ENCODE results near the gene BLMH.
"Not testable (repeated sequence)": the region's sequence is repeated elsewhere in the genome, so short reads cannot be mapped to it uniquely, and the experiment has no call there.

BLMH gene

GRCh38 chr17:30217746-30218245 is 73.9 kb downstream of the BLMH start:
- Histone ChIP-seq H3K4me1 (ENCODE audit: insufficient read depth, low read length) (no peaks in the 10 kb centered on the region), H3K36me3 (ENCODE audit: insufficient read depth, low read length) (no peaks in the 10 kb centered on the region), H3K9ac (ENCODE audit: low read depth, low read length) (no peak overlapping the region), H3K9me3 (ENCODE audit: insufficient read depth, low read depth, low read length) (no peaks in the 10 kb centered on the region), H3K4me3 (ENCODE audit: low read length) (no peak overlapping the region), H3K27ac (ENCODE audit: low read depth, low read length) (no peak overlapping the region), H3K27me3 (ENCODE audit: insufficient read depth, low read length) (no peaks in the 10 kb centered on the region)
- 93% methylated on average over 11 of the region's 11 CpGs for WGBS

DNA sequence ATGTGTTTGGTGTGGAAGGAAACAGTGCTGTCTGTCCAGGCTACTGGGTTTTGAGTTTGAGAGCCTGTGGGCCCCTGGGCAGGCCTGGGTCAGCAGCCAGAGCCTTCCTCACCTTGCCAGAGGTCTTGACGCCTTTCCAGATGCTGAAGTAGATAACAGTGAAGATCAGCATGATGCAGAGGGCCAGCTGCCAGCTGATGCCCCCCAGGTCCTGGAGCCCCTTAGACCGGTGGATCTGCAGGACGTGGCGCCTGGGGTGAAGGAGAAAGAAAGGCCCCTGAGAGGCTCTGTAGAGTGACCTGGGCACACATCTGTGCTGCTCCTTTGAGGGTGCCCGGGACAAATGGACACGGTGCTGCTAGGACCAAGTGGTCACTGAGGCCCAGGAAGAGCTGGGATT is 74.7 kb downstream of the BLMH start:
- 92% methylated on average over 6 of the region's 6 CpGs for WGBS

DNA sequence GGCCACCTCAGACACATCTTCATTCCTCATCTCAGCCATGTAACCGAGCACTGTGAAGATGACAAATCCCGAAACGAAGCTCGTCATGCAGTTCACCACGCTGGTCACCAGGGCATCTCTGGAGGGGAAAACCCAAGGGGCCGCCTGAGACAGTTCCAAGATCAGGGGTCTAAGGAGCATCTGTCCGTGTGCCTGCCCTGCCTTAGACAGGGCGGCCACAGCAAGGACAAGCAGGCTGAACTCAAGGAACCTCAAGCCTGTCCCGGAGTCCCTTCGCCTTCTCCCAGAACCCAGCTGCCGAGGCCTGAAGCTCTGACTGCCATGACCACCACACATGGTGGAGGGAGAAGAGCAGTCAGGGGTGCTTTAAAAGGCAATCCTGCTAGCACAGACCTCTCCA is 79.0 kb downstream of the BLMH start:
- H3K9me3 ChIP-seq (ENCODE audit: insufficient read depth, low read depth, low read length): no peaks in the 10 kb centered on the region
- no peak overlapping the region for H3K27ac ChIP-seq (ENCODE audit: low read depth, low read length)
- no peaks in the 10 kb centered on the region for H3K27me3 ChIP-seq (ENCODE audit: insufficient read depth, low read length)
- no peak overlapping the region for H3K9ac ChIP-seq (ENCODE audit: low read depth, low read length)
- H3K36me3 ChIP-seq (ENCODE audit: insufficient read depth, low read length): no peaks in the 10 kb centered on the region
- H3K4me1 ChIP-seq (ENCODE audit: insufficient read depth, low read length): no peaks in the 10 kb centered on the region
- no peak overlapping the region for H3K4me3 ChIP-seq (ENCODE audit: low read length)
- WGBS: 89% methylated on average over 11 of the region's 11 CpGs

More for the DNA sequence above, 74.7 kb downstream of the BLMH start:
- H3K27ac ChIP-seq (ENCODE audit: low read depth, low read length): no peak overlapping the region
- no peaks in the 10 kb centered on the region for H3K4me1 ChIP-seq (ENCODE audit: insufficient read depth, low read length)
- no peak overlapping the region for H3K4me3 ChIP-seq (ENCODE audit: low read length)
- H3K27me3 ChIP-seq (ENCODE audit: insufficient read depth, low read length): no peaks in the 10 kb centered on the region
- H3K9ac ChIP-seq (ENCODE audit: low read depth, low read length): no peak overlapping the region
- no peaks in the 10 kb centered on the region for H3K9me3 ChIP-seq (ENCODE audit: insufficient read depth, low read depth, low read length)
- no peaks in the 10 kb centered on the region for H3K36me3 ChIP-seq (ENCODE audit: insufficient read depth, low read length)

GRCh38 chr17:30211371-30211770 is 80.4 kb downstream of the BLMH start:
- no peaks in the 10 kb centered on the region for H3K36me3 ChIP-seq (ENCODE audit: insufficient read depth, low read length)
- H3K9me3 ChIP-seq (ENCODE audit: insufficient read depth, low read depth, low read length): no peaks in the 10 kb centered on the region
- no peak overlapping the region for H3K27ac ChIP-seq (ENCODE audit: low read depth, low read length)
- H3K9ac ChIP-seq (ENCODE audit: low read depth, low read length): no peak overlapping the region
- no peak overlapping the region for H3K4me3 ChIP-seq (ENCODE audit: low read length)
- H3K4me1 ChIP-seq (ENCODE audit: insufficient read depth, low read length): no peaks in the 10 kb centered on the region
- H3K27me3 ChIP-seq (ENCODE audit: insufficient read depth, low read length): no peaks in the 10 kb centered on the region
- 95% methylated on average over 6 of the region's 6 CpGs for WGBS

- H3K4me1 ChIP-seq (ENCODE audit: insufficient read depth, low read length): no peaks in the 10 kb centered on the region
- H3K36me3 ChIP-seq (ENCODE audit: insufficient read depth, low read length): no peaks in the 10 kb centered on the region
- WGBS: 95% methylated on average over 10 of the region's 10 CpGs
- H3K9ac ChIP-seq (ENCODE audit: low read depth, low read length): no peak overlapping the region
- H3K4me3 ChIP-seq (ENCODE audit: low read length): no peak overlapping the region
- H3K27me3 ChIP-seq (ENCODE audit: insufficient read depth, low read length): no peaks in the 10 kb centered on the region
- H3K9me3 ChIP-seq (ENCODE audit: insufficient read depth, low read depth, low read length): no peaks in the 10 kb centered on the region
- no peak overlapping the region for H3K27ac ChIP-seq (ENCODE audit: low read depth, low read length)
Measured at GRCh38 chr17:30210901-30211300, 80.8 kb downstream of the BLMH start.

- no peaks in the 10 kb centered on the region for H3K27me3 ChIP-seq (ENCODE audit: insufficient read depth, low read length)
- H3K9ac ChIP-seq (ENCODE audit: low read depth, low read length): no peak overlapping the region
- no peaks in the 10 kb centered on the region for H3K4me1 ChIP-seq (ENCODE audit: insufficient read depth, low read length)
- no peak overlapping the region for H3K27ac ChIP-seq (ENCODE audit: low read depth, low read length)
- H3K4me3 ChIP-seq (ENCODE audit: low read length): no peak overlapping the region
- H3K36me3 ChIP-seq (ENCODE audit: insufficient read depth, low read length): no peaks in the 10 kb centered on the region
- WGBS: 93% methylated on average over 11 of the region's 11 CpGs
- H3K9me3 ChIP-seq (ENCODE audit: insufficient read depth, low read depth, low read length): no peaks in the 10 kb centered on the region
Measured at GRCh38 chr17:30210366-30210765, 81.4 kb downstream of the BLMH start.

DNA sequence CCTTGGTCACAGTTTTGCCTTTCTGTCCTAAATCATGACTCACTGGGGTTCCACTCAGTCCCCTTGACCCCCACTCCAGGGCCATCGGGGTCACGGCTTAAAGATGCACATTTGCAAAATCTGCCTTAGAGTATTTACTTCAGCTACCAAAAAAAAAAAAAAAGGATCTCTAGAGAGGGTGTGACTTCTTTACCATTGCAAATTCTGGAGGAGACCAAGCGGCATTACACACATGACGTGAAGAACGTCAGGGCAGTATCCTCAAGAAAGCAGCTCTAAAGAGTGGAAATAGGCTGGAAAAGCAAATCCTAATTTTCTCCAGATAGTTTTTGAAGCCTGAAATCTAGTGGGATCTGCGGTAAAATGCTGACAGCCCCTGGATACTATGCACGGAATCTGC is 81.8 kb downstream of the BLMH start:
- Histone ChIP-seq H3K9me3 (ENCODE audit: insufficient read depth, low read depth, low read length) (no peaks in the 10 kb centered on the region), H3K36me3 (ENCODE audit: insufficient read depth, low read length) (no peaks in the 10 kb centered on the region), H3K4me3 (ENCODE audit: low read length) (no peak overlapping the region), H3K27me3 (ENCODE audit: insufficient read depth, low read length) (no peaks in the 10 kb centered on the region), H3K4me1 (ENCODE audit: insufficient read depth, low read length) (no peaks in the 10 kb centered on the region), H3K27ac (ENCODE audit: low read depth, low read length) (no peak overlapping the region), H3K9ac (ENCODE audit: low read depth, low read length) (no peak overlapping the region)
- WGBS: 85% methylated on average over 7 of the region's 7 CpGs

GRCh38 chr17:30208214-30208613 is 83.5 kb downstream of the BLMH start:
- Histone ChIP-seq H3K27me3 (ENCODE audit: insufficient read depth, low read length) (no peaks in the 10 kb centered on the region), H3K9ac (ENCODE audit: low read depth, low read length) (no peak overlapping the region), H3K27ac (ENCODE audit: low read depth, low read length) (no peak overlapping the region), H3K9me3 (ENCODE audit: insufficient read depth, low read depth, low read length) (no peaks in the 10 kb centered on the region), H3K4me3 (ENCODE audit: low read length) (no peak overlapping the region), H3K36me3 (ENCODE audit: insufficient read depth, low read length) (no peaks in the 10 kb centered on the region), H3K4me1 (ENCODE audit: insufficient read depth, low read length) (peaks cover 5% of the 10 kb centered on the region; the same call in 1 of the 2 replicates)
- WGBS: 93% methylated on average over 2 of the region's 3 CpGs

GRCh38 chr17:30207655-30208054 is 84.1 kb downstream of the BLMH start:
- Histone ChIP-seq H3K9ac (ENCODE audit: low read depth, low read length) (no peak overlapping the region), H3K9me3 (ENCODE audit: insufficient read depth, low read depth, low read length) (no peaks in the 10 kb centered on the region), H3K27ac (ENCODE audit: low read depth, low read length) (no peak overlapping the region), H3K4me1 (ENCODE audit: insufficient read depth, low read length) (peaks cover 5% of the 10 kb centered on the region; the same call in 1 of the 2 replicates), H3K36me3 (ENCODE audit: insufficient read depth, low read length) (no peaks in the 10 kb centered on the region), H3K27me3 (ENCODE audit: insufficient read depth, low read length) (no peaks in the 10 kb centered on the region), H3K4me3 (ENCODE audit: low read length) (no peak overlapping the region)
- 92% methylated on average over 9 of the region's 9 CpGs for WGBS

DNA sequence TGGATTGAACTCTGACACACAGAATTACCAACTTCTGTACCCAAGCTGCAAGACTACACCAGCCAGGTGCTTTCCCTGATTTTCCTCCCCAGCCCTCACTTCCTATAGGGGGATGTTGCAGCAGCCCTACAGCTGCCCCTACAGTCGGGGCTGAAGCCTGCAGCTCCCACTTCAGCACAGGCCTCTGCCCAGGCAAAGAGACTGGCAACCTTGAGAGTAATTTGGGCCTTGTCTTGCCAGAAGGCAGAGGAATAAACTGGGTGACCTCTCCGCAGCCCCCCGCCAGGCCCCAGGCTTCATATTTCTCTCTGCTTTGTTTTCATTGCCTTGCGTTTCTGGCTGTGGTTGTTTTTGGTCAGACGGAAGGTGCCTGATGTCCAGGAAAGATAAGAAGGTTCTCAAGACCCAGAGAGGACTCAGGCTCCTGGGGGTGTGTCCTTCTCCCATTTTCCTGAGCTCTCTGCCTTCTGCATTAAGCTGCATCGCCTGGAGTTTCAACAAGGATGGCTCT is 88.2 kb downstream of the BLMH start:
- 86% methylated on average over 6 of the region's 6 CpGs for whole genome bisulfite sequencing
- Histone ChIP-seq H3K27me3 (ENCODE audit: insufficient read depth, low read length) (no peaks in the 10 kb centered on the region), H3K9ac (ENCODE audit: low read depth, low read length) (no peak overlapping the region), H3K4me1 (ENCODE audit: insufficient read depth, low read length) (peaks cover 5% of the 10 kb centered on the region; the same call in 1 of the 2 replicates), H3K9me3 (ENCODE audit: insufficient read depth, low read depth, low read length) (no peaks in the 10 kb centered on the region), H3K27ac (ENCODE audit: low read depth, low read length) (no peak overlapping the region), H3K4me3 (ENCODE audit: low read length) (no peak overlapping the region), H3K36me3 (ENCODE audit: insufficient read depth, low read length) (no peaks in the 10 kb centered on the region)

GRCh38 chr17:30200656-30201055 is 91.1 kb downstream of the BLMH start:
- not testable (repeated sequence) for H3K36me3 ChIP-seq (ENCODE audit: insufficient read depth, low read length); H3K27me3 ChIP-seq (ENCODE audit: insufficient read depth, low read length); H3K4me3 ChIP-seq (ENCODE audit: low read length); H3K9me3 ChIP-seq (ENCODE audit: insufficient read depth, low read depth, low read length); H3K4me1 ChIP-seq (ENCODE audit: insufficient read depth, low read length); H3K9ac ChIP-seq (ENCODE audit: low read depth, low read length); H3K27ac ChIP-seq (ENCODE audit: low read depth, low read length)
- WGBS: 84% methylated on average over 9 of the region's 9 CpGs

DNA sequence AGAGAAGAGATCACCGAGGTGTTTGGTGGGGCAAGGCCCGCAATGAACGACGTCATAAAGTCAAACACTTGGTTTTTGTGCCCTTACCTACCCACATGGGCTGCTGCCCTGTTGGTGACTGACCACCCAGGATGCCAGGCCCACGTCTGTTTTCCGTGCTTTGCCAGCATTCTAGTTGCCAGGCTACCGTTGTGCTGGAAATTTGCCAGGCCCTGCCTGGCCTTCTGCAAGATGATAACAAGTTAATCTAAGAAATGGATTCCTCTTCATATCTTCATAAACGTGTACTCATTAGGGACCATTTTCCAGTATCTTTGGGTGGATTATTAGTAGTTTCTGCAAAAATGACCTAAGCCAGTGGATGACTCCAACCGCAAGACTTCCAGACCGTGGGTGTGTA is 91.6 kb downstream of the BLMH start:
- 95% methylated on average over 10 of the region's 10 CpGs for WGBS
- H3K27ac ChIP-seq (ENCODE audit: low read depth, low read length): no peak overlapping the region
- no peaks in the 10 kb centered on the region for H3K27me3 ChIP-seq (ENCODE audit: insufficient read depth, low read length)
- peaks cover 5% of the 10 kb centered on the region; the same call in 1 of the 2 replicates for H3K4me1 ChIP-seq (ENCODE audit: insufficient read depth, low read length)
- H3K4me3 ChIP-seq (ENCODE audit: low read length): no peak overlapping the region
- H3K9ac ChIP-seq (ENCODE audit: low read depth, low read length): no peak overlapping the region
- H3K36me3 ChIP-seq (ENCODE audit: insufficient read depth, low read length): no peaks in the 10 kb centered on the region
- no peaks in the 10 kb centered on the region for H3K9me3 ChIP-seq (ENCODE audit: insufficient read depth, low read depth, low read length)
